ENCODE results near the gene CDC6.

CDC6 gene

DNA sequence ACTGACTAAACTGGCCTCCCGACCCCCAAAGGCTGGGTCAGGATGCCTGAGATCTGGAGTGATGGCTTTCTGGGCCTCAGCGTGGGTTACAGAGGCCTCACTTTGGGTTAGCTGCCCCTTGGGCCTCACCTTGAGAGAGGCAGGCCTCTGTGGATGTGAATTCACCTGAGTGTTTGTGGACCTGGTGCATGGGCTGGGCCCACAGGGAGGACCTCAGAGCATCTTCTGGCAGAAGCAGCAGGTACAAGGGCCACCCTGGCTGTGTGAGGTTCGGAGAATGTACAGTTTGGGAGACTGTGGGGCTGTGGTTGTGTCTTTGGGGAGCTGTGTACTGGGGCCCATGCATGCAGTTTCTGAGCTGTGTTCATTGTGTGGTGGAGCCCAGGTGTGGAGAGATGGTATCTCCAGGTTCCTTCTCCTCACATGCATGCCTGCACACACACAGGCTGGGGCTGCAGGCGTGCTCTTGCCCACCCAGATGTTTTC lies 39.6 kb downstream of the CDC6 start:
- TF ChIP-seq FOXK2 (IDR thresholded peaks at IDR 0.05) (no peak), TARDBP (IDR thresholded peaks at IDR 0.05) (no peak), LEF1 (IDR thresholded peaks at IDR 0.05; ENCODE audit: borderline replicate concordance) (no peak), L3MBTL2 (conservative IDR thresholded peaks at IDR 0.05) (no peak), SP1 (IDR thresholded peaks at IDR 0.05) (no peak), ZNF384 (IDR thresholded peaks at IDR 0.05) (no peak), ELF4 (IDR thresholded peaks at IDR 0.05) (no peak), FOXM1 (IDR thresholded peaks at IDR 0.05; ENCODE audit: borderline replicate concordance) (no peak)
- no peak for DNase-seq (ENCODE audit: extremely low spot score)
- ChIA-PET CTCF (interaction anchor here (0.8 kb wide), 1 partner anchor 20 kb away, joined by 3 read pairs; no protein-coding TSS in a partner anchor), POLR2A (interaction anchor here (1.0 to 1.3 kb wide), 2 partner anchors 8 to 11 kb away, joined by 3 to 5 read pairs; no protein-coding TSS in a partner anchor)

DNA sequence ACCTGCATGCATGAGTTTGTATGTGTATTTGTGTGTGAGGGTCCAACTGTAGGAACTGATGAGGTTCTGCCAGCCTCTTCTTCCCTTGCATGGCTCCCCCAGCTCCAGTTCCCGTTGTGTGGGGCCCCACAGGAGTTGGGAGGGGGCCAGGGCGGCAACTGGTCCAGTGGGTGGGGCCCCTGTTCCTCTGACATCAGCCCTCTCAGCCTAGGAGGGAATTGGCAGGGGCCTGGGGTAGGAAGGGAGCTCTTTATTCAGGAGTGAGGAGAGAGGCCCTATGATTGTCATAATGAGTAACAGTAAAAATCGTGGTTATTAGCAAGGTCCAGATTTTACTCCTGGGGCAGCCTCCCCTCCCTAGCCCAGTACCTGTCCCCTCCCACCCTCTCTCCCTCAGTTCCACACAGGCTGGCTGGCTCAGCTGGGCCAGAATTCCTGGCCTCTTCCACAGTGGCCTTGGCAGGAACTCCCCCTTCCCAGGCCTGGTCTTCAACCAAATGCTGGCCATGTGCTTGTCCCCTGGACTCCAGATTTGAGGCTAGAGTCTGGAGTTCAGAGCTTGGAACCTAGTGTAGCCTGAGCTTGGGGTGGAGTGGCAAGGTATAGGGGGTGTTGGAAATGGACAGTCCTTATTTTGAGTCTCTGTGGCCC lies 40.2 kb downstream of the CDC6 start:
- TF ChIP-seq TARDBP (IDR thresholded peaks at IDR 0.05), result no peak
- TF ChIP-seq ELF4 (IDR thresholded peaks at IDR 0.05), result no peak
- TF ChIP-seq BHLHE40 (IDR thresholded peaks at IDR 0.05; ENCODE audit: borderline replicate concordance), result no peak
- TF ChIP-seq NFRKB (IDR thresholded peaks at IDR 0.05), result no peak
- no peak for TF ChIP-seq LEF1 (IDR thresholded peaks at IDR 0.05; ENCODE audit: borderline replicate concordance)
- TF ChIP-seq FOXM1 (IDR thresholded peaks at IDR 0.05; ENCODE audit: borderline replicate concordance), result no peak
- TF ChIP-seq SUZ12 (IDR thresholded peaks at IDR 0.05), result no peak
- TF ChIP-seq, protein P1, sequence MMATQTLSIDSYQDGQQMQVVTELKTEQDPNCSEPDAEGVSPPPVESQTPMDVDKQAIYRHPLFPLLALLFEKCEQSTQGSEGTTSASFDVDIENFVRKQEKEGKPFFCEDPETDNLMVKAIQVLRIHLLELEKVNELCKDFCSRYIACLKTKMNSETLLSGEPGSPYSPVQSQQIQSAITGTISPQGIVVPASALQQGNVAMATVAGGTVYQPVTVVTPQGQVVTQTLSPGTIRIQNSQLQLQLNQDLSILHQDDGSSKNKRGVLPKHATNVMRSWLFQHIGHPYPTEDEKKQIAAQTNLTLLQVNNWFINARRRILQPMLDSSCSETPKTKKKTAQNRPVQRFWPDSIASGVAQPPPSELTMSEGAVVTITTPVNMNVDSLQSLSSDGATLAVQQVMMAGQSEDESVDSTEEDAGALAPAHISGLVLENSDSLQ (IDR thresholded peaks at IDR 0.05), result no peak
- TF ChIP-seq ARNT (IDR thresholded peaks at IDR 0.05), result no peak
- TF ChIP-seq L3MBTL2 (conservative IDR thresholded peaks at IDR 0.05), result no peak
- no peak for TF ChIP-seq FOXA1 (IDR thresholded peaks at IDR 0.05)
- TF ChIP-seq HDGF (IDR thresholded peaks at IDR 0.05; ENCODE audit: borderline replicate concordance), result no peak
- no peak for TF ChIP-seq SP1 (IDR thresholded peaks at IDR 0.05)
- TF ChIP-seq FOXK2 (IDR thresholded peaks at IDR 0.05), result no peak
- TF ChIP-seq CTBP1 (IDR thresholded peaks at IDR 0.05; ENCODE audit: borderline replicate concordance), result no peak
- TF ChIP-seq ZNF384 (IDR thresholded peaks at IDR 0.05), result no peak
- POLR2A ChIA-PET, result interaction anchor here (1.0 to 1.3 kb wide), 2 partner anchors 9 to 12 kb away, joined by 3 to 5 read pairs; no protein-coding TSS in a partner anchor
- no peak for DNase-seq (ENCODE audit: extremely low spot score)
- CTCF ChIA-PET, result interaction anchor here (0.6 to 0.8 kb wide), 2 partner anchors 20 to 131 kb away, joined by 3 read pairs; no protein-coding TSS in a partner anchor

- ChIA-PET POLR2A (interaction anchor here (1.0 to 1.3 kb wide), 2 partner anchors 9 to 12 kb away, joined by 3 to 5 read pairs; no protein-coding TSS in a partner anchor), CTCF (interaction anchor here (0.6 kb wide), 1 partner anchor 130 kb away, joined by 3 read pairs; no protein-coding TSS in a partner anchor)
- no peak for TF ChIP-seq CTBP1 (IDR thresholded peaks at IDR 0.05; ENCODE audit: borderline replicate concordance)
- TF ChIP-seq BHLHE40 (IDR thresholded peaks at IDR 0.05; ENCODE audit: borderline replicate concordance), result no peak
- DNase-seq (ENCODE audit: extremely low spot score), result no peak
These were observed 40.7 kb downstream of the CDC6 start for GRCh38 chr17:40328386-40328766.

GRCh38 chr17:40329839-40330794 lies 42.4 kb downstream of the CDC6 start:
- DNase-seq (ENCODE audit: extremely low spot score), result no peak
- CTCF ChIA-PET, result no interaction called here
- POLR2A ChIA-PET, result no interaction called here
- TF ChIP-seq TARDBP (IDR thresholded peaks at IDR 0.05) (no peak), ZNF384 (IDR thresholded peaks at IDR 0.05) (no peak), HDGF (IDR thresholded peaks at IDR 0.05; ENCODE audit: borderline replicate concordance) (no peak), ELF4 (IDR thresholded peaks at IDR 0.05) (no peak), NFRKB (IDR thresholded peaks at IDR 0.05) (no peak), CTBP1 (IDR thresholded peaks at IDR 0.05; ENCODE audit: borderline replicate concordance) (no peak), BHLHE40 (IDR thresholded peaks at IDR 0.05; ENCODE audit: borderline replicate concordance) (no peak), SP1 (IDR thresholded peaks at IDR 0.05) (no peak), ARNT (IDR thresholded peaks at IDR 0.05) (no peak), LEF1 (IDR thresholded peaks at IDR 0.05; ENCODE audit: borderline replicate concordance) (no peak), SUZ12 (IDR thresholded peaks at IDR 0.05) (no peak)
- TF ChIP-seq, protein P1 (IDR thresholded peaks at IDR 0.05), result no peak

DNA sequence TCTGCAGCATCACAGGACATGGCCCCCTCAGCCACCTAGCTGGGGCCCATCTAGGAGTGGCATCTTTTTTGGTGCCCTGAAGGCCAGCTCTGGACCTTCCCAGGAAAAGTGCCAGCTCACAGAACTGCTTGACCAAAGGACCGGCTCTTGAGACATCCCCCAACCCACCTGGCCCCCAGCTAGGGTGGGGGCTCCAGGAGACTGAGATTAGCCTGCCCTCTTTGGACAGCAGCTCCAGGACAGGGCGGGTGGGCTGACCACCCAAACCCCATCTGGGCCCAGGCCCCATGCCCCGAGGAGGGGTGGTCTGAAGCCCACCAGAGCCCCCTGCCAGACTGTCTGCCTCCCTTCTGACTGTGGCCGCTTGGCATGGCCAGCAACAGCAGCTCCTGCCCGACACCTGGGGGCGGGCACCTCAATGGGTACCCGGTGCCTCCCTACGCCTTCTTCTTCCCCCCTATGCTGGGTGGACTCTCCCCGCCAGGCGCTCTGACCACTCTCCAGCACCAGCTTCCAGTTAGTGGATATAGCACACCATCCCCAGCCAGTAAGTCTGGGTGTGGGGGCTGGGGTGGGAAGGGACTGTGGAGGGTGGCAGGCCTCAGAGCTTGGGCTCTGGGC lies 43.3 kb downstream of the CDC6 start:
- POLR2A ChIA-PET, result no interaction called here
- TF ChIP-seq FOXK2 (IDR thresholded peaks at IDR 0.05) (no peak), LEF1 (IDR thresholded peaks at IDR 0.05; ENCODE audit: borderline replicate concordance) (no peak), FOXM1 (IDR thresholded peaks at IDR 0.05; ENCODE audit: borderline replicate concordance) (no peak), HDGF (IDR thresholded peaks at IDR 0.05; ENCODE audit: borderline replicate concordance) (no peak), TARDBP (IDR thresholded peaks at IDR 0.05) (no peak), ELF4 (IDR thresholded peaks at IDR 0.05) (no peak), L3MBTL2 (conservative IDR thresholded peaks at IDR 0.05) (no peak), ARNT (IDR thresholded peaks at IDR 0.05) (no peak), ZNF384 (IDR thresholded peaks at IDR 0.05) (no peak), BHLHE40 (IDR thresholded peaks at IDR 0.05; ENCODE audit: borderline replicate concordance) (no peak), FOXA1 (IDR thresholded peaks at IDR 0.05) (no peak), CTBP1 (IDR thresholded peaks at IDR 0.05; ENCODE audit: borderline replicate concordance) (no peak), NFRKB (IDR thresholded peaks at IDR 0.05) (no peak), SP1 (IDR thresholded peaks at IDR 0.05) (no peak), SUZ12 (IDR thresholded peaks at IDR 0.05) (no peak)
- TF ChIP-seq, protein P1 (IDR thresholded peaks at IDR 0.05), result no peak

More for the DNA sequence above, 43.3 kb downstream of the CDC6 start:
- CTCF ChIA-PET, result no interaction called here
- no peak for DNase-seq (ENCODE audit: extremely low spot score)
